Posterior cingulate gyrus (tissue), 11 donors: ENCODE data around the gene SLC5A6.
A peak's percentile ranks its signal among the peaks of the same experiment; 100 is the strongest.
"Not testable (repeated sequence)": the region's sequence is repeated elsewhere in the genome, so short reads cannot be mapped to it uniquely, and the experiment has no call there.

Experiments used
- DNase-seq, 10 donors: peaks; one replicate each; pipeline versions ENCODE4 v3.0.0 to v3.0.0-alpha.2; 2020 to 2021; ENCODE audit warnings: mixed read lengths in 3 of 10
- intact Hi-C: fragments of 100-400 bp; cut with DNase I; formaldehyde crosslinking; loops from one replicate; pipeline ENCODE4 v1.15.1; 2023

The SLC5A6 gene

GRCh38 chr2:27209621-27210401 is 2.3 kb downstream of the SLC5A6 start:
- intact Hi-C loops, result loop anchor here (5.0 kb wide), 2 partner anchors 78 to 162 kb away; partner anchors contain the start of genes EIF2B4, PREB and SNX17
- DNase-seq, result no peak

DNA sequence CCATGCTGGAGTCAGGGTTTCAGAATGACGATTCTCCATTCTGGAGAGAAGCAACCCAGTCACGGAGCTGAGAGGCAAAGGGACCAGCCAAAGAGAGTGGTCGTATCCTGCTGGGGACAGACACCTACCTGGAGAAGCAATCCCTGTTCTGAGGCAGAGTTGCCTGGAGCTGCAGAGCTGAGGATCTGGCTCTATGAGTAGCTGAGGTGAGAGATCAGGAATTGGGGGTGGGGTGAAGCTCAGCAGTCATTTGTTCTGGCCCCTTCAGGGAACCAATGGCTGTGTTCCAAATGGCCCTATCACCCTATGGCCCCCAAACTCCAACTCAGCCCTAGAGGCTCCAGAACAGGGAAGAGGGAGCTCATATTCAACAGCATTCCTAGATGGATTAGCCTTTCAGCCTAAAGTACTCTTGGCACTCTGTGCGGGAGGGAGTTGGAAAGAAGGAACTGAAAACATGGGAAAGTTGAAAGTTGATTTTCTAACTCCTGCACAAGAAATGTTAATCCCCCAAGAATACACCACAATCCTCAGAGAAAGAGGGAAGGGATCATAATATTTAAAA is 3.5 kb downstream of the SLC5A6 start:
- DNase-seq, result no peak
- intact Hi-C loops, result no loop called here

DNA sequence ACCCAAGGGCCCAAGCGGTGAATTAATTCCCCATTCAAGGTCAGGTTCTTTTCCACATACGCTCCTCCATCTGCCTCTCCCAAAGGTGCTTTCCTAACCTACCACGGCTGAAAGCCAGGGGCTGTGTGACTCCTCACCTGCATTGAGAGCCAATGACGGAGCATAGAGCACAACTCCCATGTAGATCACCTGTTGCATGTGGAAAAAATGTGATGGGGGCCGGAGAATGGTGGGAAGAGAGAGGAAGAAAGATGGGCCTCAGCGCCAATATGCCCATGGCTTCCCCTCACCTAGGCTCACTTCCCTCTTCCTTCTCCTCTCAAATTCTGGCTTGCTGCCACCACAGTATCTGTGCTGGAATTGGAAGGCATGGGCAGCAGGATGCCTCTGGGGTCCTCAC is 5.7 kb downstream of the SLC5A6 start:
- intact Hi-C loops, result no loop called here
- DNase-seq, result no peak

- DNase-seq, result no peak
- intact Hi-C loops, result no loop called here
Observed at GRCh38 chr2:27205206-27205605, 6.9 kb downstream of the SLC5A6 start.

DNA sequence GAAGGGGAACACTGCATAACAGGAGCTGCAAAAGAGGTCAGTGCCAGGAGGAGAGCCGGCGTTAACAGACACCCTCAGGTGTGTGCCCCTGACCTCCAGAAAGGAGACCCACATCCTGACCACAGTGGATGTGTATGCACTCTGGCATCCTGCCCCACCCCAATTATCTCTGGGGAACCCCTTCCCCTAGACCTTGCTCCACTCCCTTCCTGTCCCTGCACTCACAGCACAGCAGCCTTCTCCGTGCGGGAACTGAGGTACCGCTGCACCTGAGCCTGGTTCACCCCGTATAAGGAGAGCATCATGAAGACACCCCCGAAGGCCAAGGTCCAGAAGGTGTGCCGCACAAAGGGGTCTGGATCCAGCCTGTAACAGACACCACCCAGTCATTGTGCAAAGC is 7.5 kb downstream of the SLC5A6 start:
- no peak for DNase-seq
- intact Hi-C loops, result no loop called here

DNA sequence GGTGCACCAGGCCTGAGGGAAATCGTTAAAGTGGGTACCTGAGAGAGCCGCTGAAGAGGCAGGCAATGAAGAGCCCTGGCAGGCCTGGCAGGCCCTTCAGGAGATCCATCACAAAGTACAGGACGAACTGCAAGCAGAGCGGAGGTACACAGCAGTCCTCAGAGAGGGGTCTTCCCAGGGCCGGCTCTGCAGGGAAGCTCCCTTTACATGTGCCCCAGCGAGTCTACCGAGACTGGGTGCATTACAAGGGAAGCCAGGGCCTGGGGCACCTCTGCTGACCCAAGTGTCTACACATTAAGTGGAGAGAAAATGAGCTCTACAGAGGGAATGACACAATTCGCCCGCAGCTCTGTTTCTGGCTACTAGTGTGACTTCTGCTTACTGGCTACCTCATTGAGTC is 8.3 kb downstream of the SLC5A6 start:
- no peak for DNase-seq
- intact Hi-C loops, result no loop called here

- DNase-seq, result no peak
- intact Hi-C loops, result no loop called here
Observed at GRCh38 chr2:27202854-27203253, 9.2 kb downstream of the SLC5A6 start.

DNA sequence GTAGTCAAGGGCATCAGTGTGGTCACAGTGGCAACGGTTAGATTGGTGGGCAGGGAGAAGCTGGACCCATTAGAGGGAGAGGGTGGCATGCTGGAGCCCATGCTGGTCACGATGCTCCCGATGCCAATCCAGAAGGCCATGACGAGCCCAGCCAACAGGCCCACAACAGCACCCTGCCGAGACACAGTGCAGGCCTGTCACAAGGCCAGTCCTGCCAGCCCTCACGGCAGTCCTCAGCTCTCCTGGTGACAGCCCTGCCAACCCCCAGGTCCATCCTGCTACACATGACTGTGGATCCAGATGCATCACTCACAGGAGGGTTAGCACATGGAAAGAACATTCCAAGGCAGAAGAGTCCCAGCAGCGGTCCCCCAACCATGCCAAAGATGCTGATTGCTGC is 10.4 kb downstream of the SLC5A6 start:
- no peak for DNase-seq
- intact Hi-C loops, result no loop called here

GRCh38 chr2:27199241-27199640 is 12.8 kb downstream of the SLC5A6 start:
- intact Hi-C loops, result loop anchor here (10.0 kb wide), 1 partner anchor 234 kb away; no protein-coding TSS in a partner anchor
- no peak for DNase-seq

GRCh38 chr2:27198627-27199026 is 13.4 kb downstream of the SLC5A6 start:
- DNase-seq, result no peak
- intact Hi-C loops, result loop anchor here (10.0 kb wide), 1 partner anchor 234 kb away; no protein-coding TSS in a partner anchor

DNA sequence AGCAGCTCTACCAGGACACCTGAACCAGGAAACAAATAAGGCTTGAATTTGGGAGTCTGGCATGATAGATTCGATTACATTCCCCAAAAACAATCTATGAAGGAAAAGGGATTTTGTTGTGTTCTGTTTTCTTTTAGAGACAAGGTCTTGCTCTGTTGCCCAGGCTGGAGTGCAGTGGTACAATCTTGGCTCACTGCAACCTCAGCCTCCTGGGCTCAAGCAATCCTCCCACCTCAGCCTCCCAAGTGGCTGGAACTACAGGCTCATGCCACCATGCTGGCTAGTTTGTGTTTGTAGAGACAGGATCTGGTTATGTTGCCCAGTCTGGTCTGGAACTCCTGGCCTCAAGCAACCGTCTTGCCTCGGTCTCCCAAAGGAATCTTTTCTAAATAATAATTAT is 14.0 kb downstream of the SLC5A6 start:
- intact Hi-C loops, result loop anchor here (10.0 kb wide), 1 partner anchor 233 kb away; no protein-coding TSS in a partner anchor
- DNase-seq, result not testable (repeated sequence)

DNA sequence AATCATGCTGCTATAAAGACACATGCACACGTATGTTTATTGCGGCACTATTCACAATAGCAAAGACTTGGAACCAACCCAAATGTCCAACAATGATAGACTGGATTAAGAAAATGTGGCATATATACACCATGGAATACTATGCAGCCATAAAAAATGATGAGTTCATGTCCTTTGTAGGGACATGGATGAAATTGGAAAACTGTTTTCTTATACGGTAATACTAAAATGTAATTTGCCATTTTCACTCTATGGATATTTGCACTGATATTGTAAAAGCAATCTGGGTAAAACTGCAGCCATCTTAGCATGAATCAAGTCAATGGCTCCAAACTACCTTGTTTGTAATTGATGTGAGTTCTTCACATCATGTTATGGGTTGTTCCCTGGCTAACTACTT is 16.3 kb downstream of the SLC5A6 start:
- not testable (repeated sequence) for DNase-seq
- intact Hi-C loops, result loop anchor here (10.0 kb wide), 1 partner anchor 231 kb away; no protein-coding TSS in a partner anchor

DNA sequence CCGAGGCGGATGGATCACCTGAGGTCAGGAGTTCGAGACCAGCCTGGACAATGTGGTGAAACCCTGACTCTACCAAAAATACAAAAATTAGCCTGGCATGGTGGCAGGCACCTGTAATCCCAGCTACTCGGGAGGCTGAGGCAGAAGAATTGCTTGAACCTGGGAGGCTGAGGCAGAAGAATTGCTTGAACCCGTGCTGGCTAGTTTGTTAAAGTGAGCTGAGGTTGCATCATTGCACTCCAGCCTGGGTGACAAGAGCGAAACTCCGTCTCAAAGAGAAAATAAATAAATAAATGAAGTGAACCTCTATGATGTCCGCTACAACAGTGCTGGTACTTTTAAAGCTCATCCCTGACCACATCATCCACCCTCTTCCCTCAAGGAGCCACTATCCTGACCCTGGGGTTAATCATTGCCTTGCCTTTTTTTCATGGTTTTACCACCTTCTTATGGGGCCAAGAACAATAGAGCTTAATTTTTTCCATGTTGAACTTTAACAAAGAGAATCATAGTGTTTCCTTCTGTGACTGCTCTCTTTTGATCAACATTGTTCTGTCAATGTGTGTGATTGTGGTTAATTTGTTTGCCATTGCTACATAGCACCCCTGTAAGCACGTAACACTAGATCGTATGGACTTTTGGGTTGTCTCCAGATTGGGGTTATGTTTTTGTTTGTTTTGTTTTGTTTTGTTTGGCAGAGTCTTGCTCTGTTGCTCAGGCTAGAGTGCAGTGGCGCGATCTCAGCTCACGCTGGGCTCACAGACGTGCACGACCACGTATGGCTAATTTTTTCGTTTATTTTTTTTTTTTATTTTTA is 17.3 kb downstream of the SLC5A6 start:
- intact Hi-C loops, result loop anchor here (10.0 kb wide), 1 partner anchor 230 kb away; no protein-coding TSS in a partner anchor
- no peak for DNase-seq

- DNase-seq, result peak in 6 of 10 donors; percentile 17 to 87 (median 37)
- intact Hi-C loops, result loop anchor here (1.0 to 10.0 kb wide), 2 partner anchors 93 to 226 kb away; no protein-coding TSS in a partner anchor
Observed at GRCh38 chr2:27191070-27191829, 20.8 kb downstream of the SLC5A6 start.

- intact Hi-C loops, result loop anchor here (10.0 kb wide), 1 partner anchor 225 kb away; no protein-coding TSS in a partner anchor
- DNase-seq, result no peak
Observed at GRCh38 chr2:27189989-27190388, 22.1 kb downstream of the SLC5A6 start.

- intact Hi-C loops, result no loop called here
- no peak for DNase-seq
Observed at GRCh38 chr2:27186613-27187345, 25.3 kb downstream of the SLC5A6 start.

- peak in 4 of 10 donors; percentile 8 to 86 (median 24) for DNase-seq
Observed at GRCh38 chr2:27185331-27186026, 26.6 kb downstream of the SLC5A6 start.

GRCh38 chr2:27184115-27184514 is 28.0 kb downstream of the SLC5A6 start:
- no peak for DNase-seq
- intact Hi-C loops, result no loop called here

More at GRCh38 chr2:27185331-27186026, 26.6 kb downstream of the SLC5A6 start:
- intact Hi-C loops, result no loop called here

DNA sequence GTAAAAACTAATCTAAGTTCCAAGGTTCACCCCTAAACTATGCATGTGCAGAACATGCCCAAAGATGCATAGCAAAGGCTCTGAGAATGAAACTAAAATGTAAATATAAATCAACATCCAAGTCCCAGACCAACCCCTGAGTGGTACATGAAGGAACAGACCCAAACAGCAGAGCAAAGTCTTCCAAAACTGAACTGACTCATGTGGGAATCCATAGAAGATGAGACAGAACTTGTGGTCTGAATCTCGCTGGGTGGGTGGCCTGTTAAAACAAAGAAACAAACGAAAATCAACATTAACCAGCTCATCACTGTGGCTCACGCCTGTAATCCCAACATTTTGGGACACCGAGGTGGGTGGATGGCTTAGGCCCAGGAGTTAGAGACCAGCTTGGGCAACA is 29.7 kb downstream of the SLC5A6 start:
- intact Hi-C loops, result no loop called here
- no peak for DNase-seq
